Thymus (tissue), 11 donors: ENCODE data around the gene SGCD. TPM values are rescaled to one million over a fixed set of nuclear protein-coding genes. Genes with fewer than 3 reads are reported as not detected.

Experiments used
- DNase-seq, 9 donors: peaks; one replicate each; pipeline ENCODE4 v3.0.0-alpha.2; 2013; ENCODE audit warnings: low spot score in 9 of 9, low read depth in 6 of 9, missing footprints in 1 of 9
- H3K27ac ChIP-seq, 2 donors: one replicate each; pipeline ENCODE4 v1.5.1; 2013; ENCODE audit warnings: control low read depth in 1 of 2, low read depth in 1 of 2, low read length in 1 of 2, mild to moderate bottlenecking in 1 of 2, moderate library complexity in 1 of 2
- H3K27me3 ChIP-seq, 2 donors: one replicate each; pipeline ENCODE4 v1.5.1; 2013; ENCODE audit warnings: low read length in 1 of 2; ENCODE audit not compliant: control insufficient read depth in 2 of 2, insufficient read depth in 1 of 2
- H3K36me3 ChIP-seq, 2 donors: one replicate each; pipeline ENCODE4 v1.5.1; 2013; ENCODE audit warnings: low read length in 1 of 2, mild to moderate bottlenecking in 1 of 2, moderate library complexity in 1 of 2; ENCODE audit not compliant: control insufficient read depth in 2 of 2, insufficient read depth in 2 of 2
- H3K4me1 ChIP-seq, 2 donors: one replicate each; pipeline ENCODE4 v1.5.1; 2013; ENCODE audit warnings: low read length in 2 of 2; ENCODE audit not compliant: control insufficient read depth in 2 of 2, insufficient read depth in 2 of 2
- H3K4me3 ChIP-seq, 2 donors: one replicate each; pipeline ENCODE4 v1.5.1; 2013; ENCODE audit warnings: low read length in 2 of 2, control low read depth in 1 of 2, mild to moderate bottlenecking in 1 of 2
- H3K9me3 ChIP-seq, 2 donors: one replicate each; pipeline ENCODE4 v1.5.1; 2013; ENCODE audit warnings: low read length in 1 of 2, mild to moderate bottlenecking in 1 of 2; ENCODE audit not compliant: control insufficient read depth in 2 of 2, insufficient read depth in 1 of 2
- WGBS: extraction: QIAGEN DNeasy Blood & Tissue Kit; methylation state at CpG from one replicate; pipeline ENCODE4 v1.1.7; 2013; 5-methylcytosine and 5-hydroxymethylcytosine counted together
- polyA plus RNA-seq: library from polyadenylated mRNA; stranded (reverse); fragments of 200-250 nt; gene quantifications from one replicate; pipeline ENCODE4 v1.2.3, GENCODE V29; 2013
- total RNA-seq: library from RNA; stranded (reverse); fragments of 120-200 nt; gene quantifications from one replicate; pipeline ENCODE4 v1.2.4, GENCODE V29; 2013
- donor health status: healthy.

Gene SGCD
- total and polyA plus RNA-seq, 2 donors: 0.46 to 1.6 TPM

- Histone ChIP-seq H3K4me1 (no peaks in the 10 kb centered on the region), H3K9me3 (no peaks in the 10 kb centered on the region), H3K27ac (no peak overlapping the region), H3K4me3 (no peak overlapping the region), H3K27me3 (no peaks in the 10 kb centered on the region), H3K36me3 (no peaks in the 10 kb centered on the region)
- WGBS: 73% methylated on average over 5 of the region's 5 CpGs
- no peak for DNase-seq
Observed at GRCh38 chr5:156522651-156523529, 195.9 kb downstream of the SGCD start.

- Histone ChIP-seq H3K4me3 (no peak overlapping the region), H3K9me3 (no peaks in the 10 kb centered on the region), H3K4me1 (no peaks in the 10 kb centered on the region), H3K27me3 (no peaks in the 10 kb centered on the region), H3K36me3 (no peaks in the 10 kb centered on the region), H3K27ac (no peak overlapping the region)
- 96% methylated on average over 3 of the region's 3 CpGs for WGBS
- DNase-seq: no peak
Observed at GRCh38 chr5:156523607-156524006, 196.6 kb downstream of the SGCD start.

- no peak overlapping the region for H3K4me3 ChIP-seq
- no peaks in the 10 kb centered on the region for H3K27me3 ChIP-seq
- no peaks in the 10 kb centered on the region for H3K9me3 ChIP-seq
- no peak for DNase-seq
- 92% methylated on average over 9 of the region's 9 CpGs for WGBS
- H3K27ac ChIP-seq: no peak overlapping the region
- H3K36me3 ChIP-seq: no peaks in the 10 kb centered on the region
- H3K4me1 ChIP-seq: no peaks in the 10 kb centered on the region
Observed at GRCh38 chr5:156526081-156526925, 199.3 kb downstream of the SGCD start.

GRCh38 chr5:156527611-156528010, 200.6 kb downstream of the SGCD start:
- Histone ChIP-seq H3K4me3 (no peak overlapping the region), H3K27me3 (no peaks in the 10 kb centered on the region), H3K4me1 (no peaks in the 10 kb centered on the region), H3K9me3 (no peaks in the 10 kb centered on the region), H3K27ac (no peak overlapping the region), H3K36me3 (no peaks in the 10 kb centered on the region)
- DNase-seq: no peak
- WGBS: 79% methylated on average over 2 of the region's 2 CpGs

GRCh38 chr5:156528673-156529072, 201.7 kb downstream of the SGCD start:
- no peaks in the 10 kb centered on the region for H3K27me3 ChIP-seq
- no peak overlapping the region for H3K27ac ChIP-seq
- H3K9me3 ChIP-seq: no peaks in the 10 kb centered on the region
- no peaks in the 10 kb centered on the region for H3K36me3 ChIP-seq
- WGBS: 94% methylated on average over 1 of the region's 1 CpG
- H3K4me3 ChIP-seq: no peak overlapping the region
- no peak for DNase-seq
- H3K4me1 ChIP-seq: no peaks in the 10 kb centered on the region

GRCh38 chr5:156529892-156530291, 202.9 kb downstream of the SGCD start:
- DNase-seq: no peak
- no peaks in the 10 kb centered on the region for H3K36me3 ChIP-seq
- no peaks in the 10 kb centered on the region for H3K9me3 ChIP-seq
- H3K4me3 ChIP-seq: no peak overlapping the region
- H3K4me1 ChIP-seq: no peaks in the 10 kb centered on the region
- no peak overlapping the region for H3K27ac ChIP-seq
- no peaks in the 10 kb centered on the region for H3K27me3 ChIP-seq
- WGBS: 78% methylated on average over 1 of the region's 1 CpG

- Histone ChIP-seq H3K9me3 (no peaks in the 10 kb centered on the region), H3K36me3 (no peaks in the 10 kb centered on the region), H3K4me3 (no peak overlapping the region), H3K27me3 (no peaks in the 10 kb centered on the region), H3K4me1 (no peaks in the 10 kb centered on the region), H3K27ac (no peak overlapping the region)
- no peak for DNase-seq
- 94% methylated on average over 2 of the region's 2 CpGs for WGBS
Observed at GRCh38 chr5:156531199-156531598, 204.2 kb downstream of the SGCD start.

GRCh38 chr5:156532921-156533320, 206.0 kb downstream of the SGCD start:
- no peaks in the 10 kb centered on the region for H3K9me3 ChIP-seq
- no peak overlapping the region for H3K4me3 ChIP-seq
- no peaks in the 10 kb centered on the region for H3K4me1 ChIP-seq
- no peak overlapping the region for H3K27ac ChIP-seq
- H3K27me3 ChIP-seq: no peaks in the 10 kb centered on the region
- WGBS: 86% methylated on average over 4 of the region's 4 CpGs
- DNase-seq: no peak
- H3K36me3 ChIP-seq: no peaks in the 10 kb centered on the region

GRCh38 chr5:156534085-156534484, 207.1 kb downstream of the SGCD start:
- Histone ChIP-seq H3K27ac (no peak overlapping the region), H3K4me1 (no peaks in the 10 kb centered on the region), H3K27me3 (no peaks in the 10 kb centered on the region), H3K9me3 (no peaks in the 10 kb centered on the region), H3K4me3 (no peak overlapping the region), H3K36me3 (no peaks in the 10 kb centered on the region)
- WGBS: 86% methylated on average over 2 of the region's 2 CpGs
- DNase-seq: no peak
